ENCODE measurements around the gene RFX4. TPM values are rescaled to one million over a fixed set of nuclear protein-coding genes. Genes with fewer than 3 reads are reported as not detected.

The RFX4 gene
- total RNA-seq, 1 donor from 2014 or later: 53.8 TPM

DNA sequence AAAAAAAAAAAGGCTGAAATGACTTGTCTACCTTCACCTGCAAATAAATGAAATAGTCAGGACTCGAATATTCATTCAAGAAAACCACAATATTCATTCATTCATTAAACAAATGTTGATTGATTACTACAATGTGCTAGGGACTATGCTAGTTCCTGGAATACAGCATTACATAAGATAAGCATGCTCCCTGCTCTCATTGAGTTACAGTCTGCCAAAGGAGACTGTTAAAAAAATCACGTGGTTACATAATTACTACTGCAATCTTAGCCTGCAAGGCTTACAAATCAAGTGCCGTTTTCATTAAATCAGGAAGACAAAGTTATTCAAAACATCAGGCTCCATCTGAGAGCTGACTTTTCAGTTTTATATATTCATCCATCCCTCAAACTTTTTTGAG, 121.3 kb downstream of the RFX4 start:
- TF ChIP-seq CTCF (conservative IDR thresholded peaks at IDR 0.05): no peak
- H3K36me3 Mint-ChIP-seq (ENCODE audit: low read depth): peaks cover 26% of the 10 kb centered on the region
- H3K4me3 Mint-ChIP-seq: no peak overlapping the region
- peaks cover 5% of the 10 kb centered on the region for H3K9me3 Mint-ChIP-seq
- no peak overlapping the region for H3K27ac Mint-ChIP-seq (ENCODE audit: unreplicated experiment)
- DNase-seq (ENCODE audit: low read depth, low spot score): no peak
- no peaks in the 10 kb centered on the region for H3K4me1 Mint-ChIP-seq
- H3K27me3 Mint-ChIP-seq (ENCODE audit: low read depth): no peaks in the 10 kb centered on the region

DNA sequence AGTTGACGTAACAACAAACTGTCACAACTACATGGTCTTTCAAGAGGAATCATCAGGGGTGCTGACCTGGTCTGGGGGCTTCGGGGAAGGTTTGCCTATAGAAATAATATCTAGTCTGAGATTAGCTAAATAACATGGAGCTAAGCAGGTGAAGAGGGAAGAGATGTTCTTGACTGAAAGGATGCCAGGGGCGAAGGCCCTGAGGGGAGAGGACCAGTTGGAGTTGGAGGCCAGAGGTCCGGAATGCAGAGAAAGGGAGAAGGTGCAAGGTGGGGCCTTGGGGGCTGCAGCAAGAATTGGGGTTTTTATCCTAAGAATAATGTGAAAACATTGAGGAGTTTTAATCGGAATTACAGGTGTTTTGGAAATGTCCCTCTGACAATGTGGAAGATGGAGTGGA, 123.2 kb downstream of the RFX4 start:
- TF ChIP-seq CTCF (conservative IDR thresholded peaks at IDR 0.05): no peak
- peaks cover 5% of the 10 kb centered on the region for H3K9me3 Mint-ChIP-seq

GRCh38 chr12:106709068-106709511, 126.3 kb downstream of the RFX4 start:
- DNase-seq (ENCODE audit: low read depth, low spot score): no peak

More for the DNA sequence above, 123.2 kb downstream of the RFX4 start:
- Mint-ChIP-seq H3K27me3 (ENCODE audit: low read depth) (no peaks in the 10 kb centered on the region), H3K4me1 (no peaks in the 10 kb centered on the region), H3K4me3 (no peak overlapping the region), H3K36me3 (ENCODE audit: low read depth) (peaks cover 20% of the 10 kb centered on the region), H3K27ac (ENCODE audit: unreplicated experiment) (no peak overlapping the region)
- DNase-seq (ENCODE audit: low read depth, low spot score): no peak

DNA sequence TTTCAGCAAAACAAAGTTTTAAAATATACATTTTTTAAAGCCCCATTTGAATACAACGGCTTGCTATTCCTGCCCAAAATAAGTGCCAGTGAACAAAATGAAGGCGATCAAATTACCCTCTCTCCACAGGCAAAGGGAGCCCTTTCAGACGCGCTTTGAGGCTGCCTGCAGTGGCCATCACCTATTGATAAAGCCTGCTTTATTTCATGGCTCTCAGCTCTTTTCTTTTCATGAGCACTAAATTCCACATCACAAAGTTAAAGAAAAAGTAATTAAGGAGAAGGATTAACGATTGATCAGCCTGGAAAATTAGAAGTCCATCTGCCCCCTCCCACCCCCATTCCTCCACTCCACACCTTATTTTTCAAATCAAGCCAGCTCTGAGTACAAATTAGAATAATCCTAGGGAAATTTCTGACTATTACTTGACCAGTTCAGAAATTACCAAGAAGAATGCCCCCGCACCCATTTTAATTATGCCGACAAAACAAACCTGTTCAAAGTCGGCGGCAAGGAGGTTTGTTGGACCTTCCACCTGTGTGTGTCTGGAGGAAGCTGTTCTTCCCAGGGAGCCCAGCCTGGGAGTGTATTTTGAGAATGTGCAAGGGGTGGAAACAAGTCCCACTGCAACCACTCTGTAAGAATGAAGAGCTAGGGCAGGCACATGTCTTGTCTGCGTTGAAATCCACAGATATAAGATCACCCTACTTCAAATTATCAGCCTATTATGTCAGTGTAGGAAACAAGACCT, 127.5 kb downstream of the RFX4 start:
- TF ChIP-seq CTCF (conservative IDR thresholded peaks at IDR 0.05): no peak
- H3K27ac Mint-ChIP-seq (ENCODE audit: unreplicated experiment): no peak overlapping the region

More at GRCh38 chr12:106709068-106709511, 126.3 kb downstream of the RFX4 start:
- Mint-ChIP-seq H3K4me1 (no peaks in the 10 kb centered on the region), H3K4me3 (no peak overlapping the region), H3K27ac (ENCODE audit: unreplicated experiment) (no peak overlapping the region), H3K9me3 (no peaks in the 10 kb centered on the region), H3K36me3 (ENCODE audit: low read depth) (peaks cover 8% of the 10 kb centered on the region), H3K27me3 (ENCODE audit: low read depth) (no peaks in the 10 kb centered on the region)
- no peak for TF ChIP-seq CTCF (conservative IDR thresholded peaks at IDR 0.05)

GRCh38 chr12:106711316-106711715, 128.5 kb downstream of the RFX4 start:
- Mint-ChIP-seq H3K36me3 (ENCODE audit: low read depth) (peaks cover 10% of the 10 kb centered on the region), H3K4me1 (peaks cover 7% of the 10 kb centered on the region), H3K9me3 (no peaks in the 10 kb centered on the region), H3K27ac (ENCODE audit: unreplicated experiment) (no peak overlapping the region), H3K27me3 (ENCODE audit: low read depth) (no peaks in the 10 kb centered on the region), H3K4me3 (no peak overlapping the region)
- no peak for TF ChIP-seq CTCF (conservative IDR thresholded peaks at IDR 0.05)
- no peak for DNase-seq (ENCODE audit: low read depth, low spot score)

More for the DNA sequence above, 127.5 kb downstream of the RFX4 start:
- Mint-ChIP-seq H3K36me3 (ENCODE audit: low read depth) (peaks cover 6% of the 10 kb centered on the region), H3K27me3 (ENCODE audit: low read depth) (no peaks in the 10 kb centered on the region), H3K9me3 (no peaks in the 10 kb centered on the region), H3K4me1 (peaks cover 7% of the 10 kb centered on the region), H3K4me3 (peak overlapping the region; percentile 41)
- DNase-seq (ENCODE audit: low read depth, low spot score): no peak
